GM18520 (cell line): ENCODE data around the gene CASP9.

ENCODE experiments used
- ATAC-seq: cut with Tn5 transposase; IDR thresholded peaks from one replicate; pipeline ENCODE4 v1.9.1; 2021; ENCODE audit not compliant: unreplicated experiment

CASP9 gene

DNA sequence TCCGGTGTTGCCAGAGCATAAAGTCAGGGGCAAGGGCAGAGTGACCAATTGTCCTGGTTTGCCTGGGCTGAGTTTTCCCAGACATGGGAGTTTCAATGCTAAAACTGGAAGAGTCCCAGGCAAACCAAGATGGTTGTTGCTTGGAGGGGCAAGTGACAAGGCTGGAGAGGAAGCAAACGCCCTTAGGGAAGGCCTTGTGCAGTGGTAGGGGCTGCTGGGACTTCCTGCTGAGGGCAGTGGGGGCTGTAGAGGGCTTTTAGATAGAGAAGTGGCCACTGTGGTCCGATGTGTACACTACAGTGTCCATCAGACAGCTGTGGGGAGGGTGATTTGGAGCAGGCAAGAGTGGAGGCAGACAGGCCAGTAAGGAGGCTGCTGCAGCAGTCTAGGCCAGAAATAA lies 74.4 kb downstream of the CASP9 start:
- no peak for ATAC-seq

DNA sequence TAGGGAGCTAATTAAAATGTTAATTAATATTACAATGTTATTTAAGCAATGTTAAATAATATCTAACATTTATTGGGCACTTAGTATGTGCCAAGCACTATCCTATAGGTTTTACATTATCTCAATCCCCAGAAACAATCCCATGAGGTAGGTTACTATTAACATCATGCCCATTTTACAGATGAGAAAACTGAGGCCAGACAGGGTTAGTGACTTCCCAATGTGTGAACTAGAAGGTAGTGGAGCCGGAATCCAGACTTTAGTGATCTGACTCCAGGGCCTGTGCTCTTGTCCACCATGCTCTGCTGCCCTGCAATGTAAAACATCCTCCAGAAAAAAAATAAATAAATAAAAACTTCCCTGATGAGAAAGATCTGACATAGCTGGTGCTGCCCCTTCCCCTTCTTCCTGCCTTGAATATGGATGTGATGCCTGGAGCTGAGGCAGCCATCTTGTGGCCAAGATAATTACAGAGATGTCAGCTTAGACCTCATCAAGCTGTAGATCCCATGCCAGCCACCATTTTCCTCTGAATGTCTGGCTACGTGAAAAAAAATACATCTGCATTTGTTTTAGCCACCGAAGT lies 75.0 kb downstream of the CASP9 start:
- no peak for ATAC-seq

DNA sequence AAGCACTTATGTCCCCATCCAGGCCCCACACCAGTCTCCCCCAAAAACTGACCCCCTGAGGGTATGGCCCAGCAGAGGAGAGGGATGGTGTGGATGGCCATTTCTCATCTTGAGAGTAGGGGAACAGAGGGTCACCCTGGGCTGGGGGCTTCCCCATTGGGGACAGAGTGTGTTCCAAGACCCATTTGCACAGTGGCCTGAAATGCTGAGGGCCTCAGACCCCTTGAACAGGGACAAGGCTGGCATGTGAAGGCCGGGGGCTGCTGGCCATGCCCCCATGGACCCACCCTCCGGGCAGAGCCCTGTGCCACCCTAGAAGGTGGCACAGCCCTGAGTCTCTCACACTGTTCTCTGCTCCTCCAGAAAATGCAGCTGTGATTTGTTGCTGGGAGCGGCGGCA lies 77.8 kb downstream of the CASP9 start:
- ATAC-seq, result no peak

DNA sequence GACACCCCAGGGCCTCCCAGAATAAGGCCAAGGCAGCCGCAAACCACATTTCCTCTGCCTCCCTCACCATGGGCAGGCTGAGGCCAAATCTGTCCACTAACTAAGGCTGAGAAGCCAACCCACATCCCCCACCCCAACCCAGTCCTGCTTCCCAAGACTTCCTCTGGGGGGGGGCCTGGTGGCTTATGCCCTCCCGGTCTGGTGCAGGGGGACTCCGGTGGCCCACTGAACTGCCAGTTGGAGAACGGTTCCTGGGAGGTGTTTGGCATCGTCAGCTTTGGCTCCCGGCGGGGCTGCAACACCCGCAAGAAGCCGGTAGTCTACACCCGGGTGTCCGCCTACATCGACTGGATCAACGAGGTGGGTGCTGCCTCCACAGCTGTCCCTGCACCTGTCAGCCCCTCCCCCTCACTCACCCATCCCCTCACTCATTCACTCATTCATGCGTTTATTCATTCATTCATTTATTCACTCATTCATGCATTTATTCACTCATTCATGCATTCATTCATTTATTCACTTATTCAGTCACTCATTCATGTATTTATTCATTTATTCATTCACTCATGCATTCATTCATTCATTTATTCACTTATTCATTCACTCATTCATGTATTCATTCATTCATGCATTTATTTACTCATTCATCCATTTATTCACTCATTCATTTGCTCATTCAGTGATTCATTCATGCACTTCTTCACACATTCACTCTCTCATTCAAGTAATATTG lies 78.5 kb downstream of the CASP9 start:
- ATAC-seq, result no peak

DNA sequence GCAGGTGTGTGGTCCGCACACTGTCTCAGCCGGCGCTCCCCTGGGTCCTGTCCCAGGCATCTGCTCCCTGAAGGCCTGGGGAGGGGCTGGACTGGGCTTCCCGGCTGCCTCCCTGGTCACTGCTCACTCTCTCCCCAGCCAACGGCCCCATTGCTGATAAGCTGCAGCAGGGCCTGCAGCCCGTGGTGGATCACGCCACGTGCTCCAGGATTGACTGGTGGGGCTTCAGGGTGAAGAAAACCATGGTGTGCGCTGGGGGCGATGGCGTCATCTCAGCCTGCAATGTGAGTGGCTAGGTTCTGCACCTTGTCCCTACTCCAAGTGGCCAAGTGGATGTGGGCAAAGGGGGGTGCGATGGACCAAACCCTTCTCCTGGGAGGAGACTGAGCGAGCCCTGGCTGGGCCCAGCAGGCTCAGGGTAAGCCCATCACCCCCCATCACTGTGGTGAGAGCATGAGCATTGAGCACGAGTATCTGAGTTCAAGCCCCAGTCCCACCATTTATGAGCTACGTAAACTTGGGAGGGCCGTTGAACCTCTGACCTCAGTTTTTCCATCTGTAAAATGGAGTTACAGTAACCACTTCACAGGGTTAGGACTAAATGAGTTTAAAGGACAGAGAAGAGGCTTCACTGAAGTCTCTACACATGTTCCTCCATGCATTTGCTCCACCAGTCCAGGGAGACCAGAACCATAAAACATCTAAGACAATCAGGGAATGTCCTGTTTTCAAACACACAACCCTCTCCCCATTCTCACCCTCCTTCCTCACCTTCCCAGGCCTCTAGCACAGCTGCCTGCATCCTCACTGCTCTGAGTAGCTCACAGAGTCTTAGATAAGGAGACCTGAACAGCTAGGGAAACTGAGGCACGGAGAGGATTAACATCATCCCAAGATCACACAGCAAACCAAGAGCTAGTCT lies 79.3 kb downstream of the CASP9 start:
- ATAC-seq, result no peak

DNA sequence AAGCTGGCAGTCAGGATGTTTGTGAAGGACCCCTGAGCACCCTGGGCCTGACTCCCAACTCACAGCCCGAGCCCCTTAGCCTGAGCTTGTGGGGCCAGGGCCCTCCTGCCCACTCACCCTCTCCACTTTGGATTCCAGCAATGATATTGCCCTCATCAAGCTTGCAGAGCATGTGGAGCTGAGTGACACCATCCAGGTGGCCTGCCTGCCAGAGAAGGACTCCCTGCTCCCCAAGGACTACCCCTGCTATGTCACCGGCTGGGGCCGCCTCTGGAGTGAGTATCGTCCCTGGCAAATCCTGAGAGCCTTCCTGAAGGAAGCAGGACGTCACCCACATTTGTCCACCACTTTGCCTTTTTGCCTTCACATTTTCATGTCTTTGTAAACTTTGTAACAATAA lies 80.7 kb downstream of the CASP9 start:
- ATAC-seq, result no peak

DNA sequence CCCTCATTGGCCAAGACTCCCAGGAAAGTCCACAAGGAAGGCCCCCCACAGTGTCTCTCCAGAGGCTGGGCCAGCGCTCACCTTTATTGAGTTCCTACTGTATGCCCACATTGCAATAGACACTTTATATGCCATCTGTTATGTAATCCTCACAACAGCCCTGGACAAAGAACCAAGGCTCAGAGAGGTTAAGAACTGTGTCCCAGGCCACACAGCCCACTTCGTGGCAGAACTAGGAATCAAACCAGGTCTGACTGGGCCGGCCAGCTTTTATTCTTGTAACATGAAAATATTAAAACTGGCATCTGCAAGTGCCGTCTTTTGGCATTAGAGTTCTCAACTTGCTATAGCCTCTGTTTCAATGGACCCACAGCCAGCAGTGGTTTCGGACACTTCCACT lies 81.3 kb downstream of the CASP9 start:
- ATAC-seq, result no peak

DNA sequence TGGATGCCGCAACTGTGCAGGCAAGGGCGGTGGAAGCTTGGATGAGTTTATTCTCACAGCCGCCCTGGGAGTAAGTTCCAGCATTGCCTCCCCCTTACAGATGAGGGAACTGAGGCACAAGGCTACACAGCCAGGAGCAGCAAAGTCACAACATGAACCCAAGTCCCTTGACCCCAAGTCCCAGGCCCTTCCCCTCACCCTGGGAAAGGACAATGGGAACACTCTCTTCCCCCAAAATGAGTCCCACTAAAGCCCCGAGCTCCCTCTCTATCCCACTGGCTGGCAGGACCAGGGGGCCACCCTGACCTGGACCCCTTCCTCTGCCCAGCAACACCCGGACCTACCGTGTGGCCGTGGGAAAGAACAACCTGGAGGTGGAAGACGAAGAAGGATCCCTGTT lies 81.9 kb downstream of the CASP9 start:
- ATAC-seq, result no peak
